Measurements from ENCODE around the gene PLCB1.

The PLCB1 gene

GRCh38 chr20:8242066-8242465, 110.0 kb downstream of the PLCB1 start:
- no peak for DNase-seq (ENCODE audit: low read depth)
- H3K4me3 ChIP-seq (ENCODE audit: low read depth, low read length), result no peak overlapping the region
- TF ChIP-seq CTCF (IDR thresholded peaks at IDR 0.05; ENCODE audit: low read depth, low read length), result no peak
- TF ChIP-seq MYC (IDR thresholded peaks at IDR 0.05; ENCODE audit: low read depth, low read length), result no peak
- TF ChIP-seq MAX (IDR thresholded peaks at IDR 0.05; ENCODE audit: low read depth, low read length), result no peak
- no peak for TF ChIP-seq POLR2A (IDR thresholded peaks at IDR 0.05; ENCODE audit: extremely low read depth, insufficient read length)

GRCh38 chr20:8242827-8243724, 111.0 kb downstream of the PLCB1 start:
- TF ChIP-seq MAX (IDR thresholded peaks at IDR 0.05; ENCODE audit: low read depth, low read length), result no peak
- no peak for TF ChIP-seq POLR2A (IDR thresholded peaks at IDR 0.05; ENCODE audit: extremely low read depth, insufficient read length)
- TF ChIP-seq CTCF (IDR thresholded peaks at IDR 0.05; ENCODE audit: low read depth, low read length), result no peak
- TF ChIP-seq MYC (IDR thresholded peaks at IDR 0.05; ENCODE audit: low read depth, low read length), result no peak
- no peak overlapping the region for H3K4me3 ChIP-seq (ENCODE audit: low read depth, low read length)
- no peak for DNase-seq (ENCODE audit: low read depth)

GRCh38 chr20:8244637-8245036, 112.6 kb downstream of the PLCB1 start:
- TF ChIP-seq MAX (IDR thresholded peaks at IDR 0.05; ENCODE audit: low read depth, low read length) (no peak), POLR2A (IDR thresholded peaks at IDR 0.05; ENCODE audit: extremely low read depth, insufficient read length) (no peak), MYC (IDR thresholded peaks at IDR 0.05; ENCODE audit: low read depth, low read length) (no peak), CTCF (IDR thresholded peaks at IDR 0.05; ENCODE audit: low read depth, low read length) (no peak)
- DNase-seq (ENCODE audit: low read depth), result no peak
- no peak overlapping the region for H3K4me3 ChIP-seq (ENCODE audit: low read depth, low read length)

- no peak for DNase-seq (ENCODE audit: low read depth)
Measured at GRCh38 chr20:8246153-8246552, 114.1 kb downstream of the PLCB1 start.

GRCh38 chr20:8246716-8247115, 114.7 kb downstream of the PLCB1 start:
- TF ChIP-seq MAX (IDR thresholded peaks at IDR 0.05; ENCODE audit: low read depth, low read length) (no peak), CTCF (IDR thresholded peaks at IDR 0.05; ENCODE audit: low read depth, low read length) (no peak), POLR2A (IDR thresholded peaks at IDR 0.05; ENCODE audit: extremely low read depth, insufficient read length) (no peak), MYC (IDR thresholded peaks at IDR 0.05; ENCODE audit: low read depth, low read length) (no peak)
- no peak overlapping the region for H3K4me3 ChIP-seq (ENCODE audit: low read depth, low read length)
- DNase-seq (ENCODE audit: low read depth), result no peak

More at GRCh38 chr20:8246153-8246552, 114.1 kb downstream of the PLCB1 start:
- no peak overlapping the region for H3K4me3 ChIP-seq (ENCODE audit: low read depth, low read length)
- TF ChIP-seq MYC (IDR thresholded peaks at IDR 0.05; ENCODE audit: low read depth, low read length), result no peak
- TF ChIP-seq CTCF (IDR thresholded peaks at IDR 0.05; ENCODE audit: low read depth, low read length), result no peak
- TF ChIP-seq POLR2A (IDR thresholded peaks at IDR 0.05; ENCODE audit: extremely low read depth, insufficient read length), result no peak
- no peak for TF ChIP-seq MAX (IDR thresholded peaks at IDR 0.05; ENCODE audit: low read depth, low read length)
